ENCODE results near the gene FLT1. TPM values are rescaled to one million over a fixed set of nuclear protein-coding genes. Genes with fewer than 3 reads are reported as not detected.

FLT1 gene
- total and polyA plus RNA-seq, 12 donors = 15.2 to 76.3 (median 44.5) TPM

DNA sequence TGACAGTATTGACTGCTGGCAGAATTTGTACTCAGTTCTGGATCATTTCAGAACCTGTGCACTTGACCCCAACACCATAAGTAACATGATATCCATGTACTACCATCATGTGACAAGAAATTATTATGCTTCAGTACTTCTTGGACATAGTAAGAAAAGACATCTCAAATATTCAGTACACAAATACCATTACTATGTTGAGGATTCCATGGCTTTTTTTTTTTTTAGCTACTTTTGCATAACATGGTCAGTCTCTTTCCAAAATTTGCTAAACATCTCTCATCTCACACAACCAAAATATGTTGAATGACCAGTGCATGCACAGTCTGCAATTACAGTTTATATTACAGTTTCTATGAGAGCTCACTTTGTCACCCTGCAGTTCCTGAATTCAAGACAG, 85.3 kb downstream of the FLT1 start:
- H3K4me1 ChIP-seq = peaks cover 0 to 79% (median 49%) of the 10 kb centered on the region in 9 donors
- H3K9me3 ChIP-seq = no peaks in the 10 kb centered on the region
- H3K27me3 ChIP-seq = peaks cover 0 to 6% (median 0%) of the 10 kb centered on the region in 7 donors
- peak overlapping the region; percentile 0 to 86 (median 62) for H3K27ac ChIP-seq
- DNase-seq (no peak), ATAC-seq (no peak)
- H3K36me3 ChIP-seq = peaks cover 0 to 17% (median 0%) of the 10 kb centered on the region in 9 donors
- TF ChIP-seq, protein P1, sequence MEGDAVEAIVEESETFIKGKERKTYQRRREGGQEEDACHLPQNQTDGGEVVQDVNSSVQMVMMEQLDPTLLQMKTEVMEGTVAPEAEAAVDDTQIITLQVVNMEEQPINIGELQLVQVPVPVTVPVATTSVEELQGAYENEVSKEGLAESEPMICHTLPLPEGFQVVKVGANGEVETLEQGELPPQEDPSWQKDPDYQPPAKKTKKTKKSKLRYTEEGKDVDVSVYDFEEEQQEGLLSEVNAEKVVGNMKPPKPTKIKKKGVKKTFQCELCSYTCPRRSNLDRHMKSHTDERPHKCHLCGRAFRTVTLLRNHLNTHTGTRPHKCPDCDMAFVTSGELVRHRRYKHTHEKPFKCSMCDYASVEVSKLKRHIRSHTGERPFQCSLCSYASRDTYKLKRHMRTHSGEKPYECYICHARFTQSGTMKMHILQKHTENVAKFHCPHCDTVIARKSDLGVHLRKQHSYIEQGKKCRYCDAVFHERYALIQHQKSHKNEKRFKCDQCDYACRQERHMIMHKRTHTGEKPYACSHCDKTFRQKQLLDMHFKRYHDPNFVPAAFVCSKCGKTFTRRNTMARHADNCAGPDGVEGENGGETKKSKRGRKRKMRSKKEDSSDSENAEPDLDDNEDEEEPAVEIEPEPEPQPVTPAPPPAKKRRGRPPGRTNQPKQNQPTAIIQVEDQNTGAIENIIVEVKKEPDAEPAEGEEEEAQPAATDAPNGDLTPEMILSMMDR (IDR thresholded peaks at IDR 0.05) = no peak
- intact Hi-C loops (cut with DNase I) = loop anchor here in 4 of 10 donors (2.0 to 10.0 kb wide), 5 partner anchors 83 to 225 kb away; partner anchors contain the start of gene FLT1 (in 2 of the 4)
- H3K4me3 ChIP-seq = no peak overlapping the region

DNA sequence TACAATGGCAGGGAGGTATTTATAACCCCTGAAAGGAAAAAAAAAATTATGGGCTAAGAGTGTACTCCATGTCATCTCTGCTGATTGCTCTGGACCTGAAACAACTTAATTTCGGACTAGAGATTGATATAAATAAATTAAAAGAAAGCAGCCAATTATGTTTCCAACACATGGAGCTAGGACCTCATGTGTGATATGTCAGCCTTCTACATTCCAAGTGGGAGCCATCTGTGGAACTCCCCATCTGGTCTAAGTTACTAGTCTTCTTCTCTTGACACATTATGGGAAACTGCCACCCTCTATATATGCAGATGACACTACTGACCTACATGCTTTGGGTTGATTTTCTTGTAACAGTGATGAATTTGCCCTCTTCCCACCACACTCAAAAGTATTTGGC, 86.1 kb downstream of the FLT1 start:
- H3K4me1 ChIP-seq = peaks cover 0 to 78% (median 49%) of the 10 kb centered on the region in 9 donors
- 14 to 17% methylated on average over 1 of the region's 1 CpG for WGBS, 2 donors
- TF ChIP-seq, protein P1 (IDR thresholded peaks at IDR 0.05) = no peak
- H3K27me3 ChIP-seq = peaks cover 0 to 6% (median 0%) of the 10 kb centered on the region in 7 donors
- peaks cover 0 to 24% (median 0%) of the 10 kb centered on the region in 9 donors for H3K36me3 ChIP-seq
- ATAC-seq = peak in 1 of 8 donors; percentile 1
- H3K9me3 ChIP-seq = no peaks in the 10 kb centered on the region
- intact Hi-C loops (cut with DNase I) = loop anchor here in 4 of 10 donors (2.0 to 10.0 kb wide), 5 partner anchors 83 to 226 kb away; partner anchors contain the start of gene FLT1 (in 2 of the 4)
- peak overlapping the region; percentile 0 to 86 (median 62) for H3K27ac ChIP-seq
- no peak overlapping the region for H3K4me3 ChIP-seq
- DNase-seq = no peak

DNA sequence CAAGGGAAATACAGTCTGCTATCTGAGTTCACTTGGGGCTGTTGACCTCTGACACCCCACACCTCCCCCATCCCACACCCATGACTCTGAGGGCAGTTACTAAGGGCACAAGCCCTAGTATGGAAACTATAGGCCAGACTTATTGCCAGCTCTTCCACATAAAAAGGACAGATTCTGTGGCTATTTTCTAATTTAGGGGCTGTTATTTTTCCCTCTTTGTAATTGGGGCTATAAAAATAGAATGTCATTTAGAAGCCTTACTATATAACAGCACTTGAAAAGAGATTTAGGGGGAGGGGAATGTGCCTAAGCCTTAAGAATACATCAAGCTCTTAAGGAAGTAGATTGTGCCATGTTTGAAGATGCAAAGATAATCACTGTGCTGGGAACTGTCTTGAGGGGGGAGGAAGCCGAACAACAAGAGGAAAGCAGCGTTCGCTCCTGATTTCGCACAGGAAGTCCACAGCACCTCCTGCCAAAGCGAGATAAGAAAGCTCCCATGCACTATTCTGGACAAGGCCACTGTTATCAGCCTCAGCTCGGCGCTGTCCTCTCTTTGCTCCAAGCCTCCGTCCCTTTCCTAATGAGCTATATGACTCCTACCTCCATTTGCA, 86.6 kb downstream of the FLT1 start:
- Histone ChIP-seq H3K36me3 (peaks cover 0 to 30% (median 0%) of the 10 kb centered on the region in 9 donors), H3K27ac (peak overlapping the region; percentile 15 to 86 (median 62)), H3K27me3 (peaks cover 0 to 6% (median 0%) of the 10 kb centered on the region in 7 donors), H3K4me3 (peak overlapping the region in 1 of 10 donors; percentile 3), H3K4me1 (peaks cover 0 to 76% (median 45%) of the 10 kb centered on the region in 9 donors), H3K9me3 (no peaks in the 10 kb centered on the region)
- 0% methylated on average over 8 of the region's 8 CpGs for WGBS, 2 donors
- intact Hi-C loops (cut with DNase I) = loop anchor here in 4 of 10 donors (2.0 to 10.0 kb wide), 5 partner anchors 84 to 226 kb away; partner anchors contain the start of gene FLT1 (in 2 of the 4)
- TF ChIP-seq, protein P1 (IDR thresholded peaks at IDR 0.05) = peak in 3 of 9 donors; percentile 21 to 34 (median 23)
- DNase-seq (peak; percentile 57 to 88), ATAC-seq (peak; percentile 86 to 97 (median 90))

DNA sequence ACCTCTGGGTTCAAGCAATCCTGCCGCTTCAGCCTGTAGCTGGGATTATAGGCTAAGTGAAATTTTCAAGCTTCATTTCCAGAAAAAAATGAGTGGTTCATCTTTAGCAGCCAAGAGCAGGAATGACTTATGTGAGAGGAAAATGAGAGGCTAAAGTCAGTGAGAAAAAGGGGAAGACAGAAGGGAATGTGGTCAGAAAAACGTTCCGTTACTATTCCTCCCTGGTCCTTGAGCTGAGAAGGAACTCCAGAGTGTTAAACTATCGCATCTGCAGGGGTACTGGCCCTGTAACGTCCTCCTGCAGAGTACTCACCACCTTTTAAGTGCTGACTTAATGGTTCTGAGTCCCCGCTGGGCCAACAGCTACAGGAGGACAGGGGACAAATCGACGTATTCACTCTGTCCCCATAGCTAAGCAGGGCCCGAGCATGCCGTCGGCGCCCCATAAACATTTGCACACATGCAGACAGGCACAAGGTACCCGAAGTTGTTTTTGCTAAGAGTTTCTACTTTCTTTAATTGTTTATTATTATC, 88.1 kb downstream of the FLT1 start:
- Histone ChIP-seq H3K36me3 (peaks cover 0 to 42% (median 4%) of the 10 kb centered on the region in 9 donors), H3K27me3 (peaks cover 0 to 6% (median 0%) of the 10 kb centered on the region in 7 donors), H3K4me3 (no peak overlapping the region), H3K27ac (peak overlapping the region in 3 of 10 donors; percentile 23 to 86 (median 36)), H3K4me1 (peaks cover 0 to 79% (median 54%) of the 10 kb centered on the region in 9 donors), H3K9me3 (no peaks in the 10 kb centered on the region)
- DNase-seq = no peak
- TF ChIP-seq, protein P1 (IDR thresholded peaks at IDR 0.05) = no peak
- no peak for ATAC-seq
- intact Hi-C loops (cut with DNase I) = loop anchor here in 4 of 10 donors (5.0 to 10.0 kb wide), 4 partner anchors 86 to 228 kb away; partner anchors contain the start of gene FLT1 (in 2 of the 4)
- WGBS, 2 donors = 87% methylated on average over 13 of the region's 13 CpGs
